K562 (cell line): ENCODE measurements around the gene PIH1D1. TPM values are rescaled to one million over a fixed set of nuclear protein-coding genes. Genes with fewer than 3 reads are reported as not detected.

Source experiments
- ERF ChIP-seq: fragments of 450-650 bp; formaldehyde crosslinking; IDR thresholded peaks from 2 replicates; pipeline ENCODE4 v1.4.0; 2020; ENCODE audit warnings: mild to moderate bottlenecking, mixed read lengths
- GTF2A2 ChIP-seq: IDR thresholded peaks from 2 replicates; pipeline ENCODE4 v1.6.1; 2016; ENCODE audit warnings: mild to moderate bottlenecking, missing genetic modification characterization, missing compliant biosample characterization
- GTF3C2 ChIP-seq: IDR thresholded peaks from 3 replicates; pipeline ENCODE4 v1.6.1; 2011; ENCODE audit warnings: borderline replicate concordance, mild to moderate bottlenecking, moderate library complexity; ENCODE audit not compliant: insufficient read length; ENCODE audit errors: extremely low read depth
- HDAC8 ChIP-seq: fragments of 450-650 bp; IDR thresholded peaks from 2 replicates; pipeline ENCODE4 v1.6.1; 2016; ENCODE audit warnings: mild to moderate bottlenecking, missing genetic modification characterization, moderate library complexity, missing compliant biosample characterization
- JUND ChIP-seq, 2 experiments: IDR thresholded peaks; 2 replicates in 1 of 2; 3 replicates in 1 of 2; pipeline ENCODE4 v1.6.1; 2011; ENCODE audit warnings: borderline replicate concordance in 2 of 2, low read depth in 2 of 2, low read length in 2 of 2, improper control_type of control experiment in 1 of 2, missing biosample characterization in 1 of 2, missing genetic modification characterization in 1 of 2, missing genetic modification reagents in 1 of 2
- MLX ChIP-seq, 2 experiments: fragments of 450-650 bp in 1 of 2; sonication (generic) in 1 of 2; formaldehyde crosslinking; conservative IDR thresholded peaks; 2 replicates each; pipeline versions ENCODE4 v1.4.0 to v1.8.1; 2020 to 2022; ENCODE audit warnings: mild to moderate bottlenecking in 1 of 2, missing genetic modification reagents in 1 of 2
- MTA3 ChIP-seq: fragments of 450-650 bp; formaldehyde crosslinking; IDR thresholded peaks from 2 replicates; pipeline ENCODE4 v1.6.1; 2017; ENCODE audit warnings: mild to moderate bottlenecking, borderline replicate concordance
- NR0B1 ChIP-seq: fragments of 450-650 bp; IDR thresholded peaks from one replicate; pipeline ENCODE4 v1.6.1; 2018; ENCODE audit warnings: mild to moderate bottlenecking, moderate library complexity; ENCODE audit not compliant: partially characterized antibody
- PHF21A ChIP-seq: fragments of 450-650 bp; IDR thresholded peaks from 2 replicates; pipeline ENCODE4 v1.6.1; 2017; ENCODE audit warnings: low read depth, borderline replicate concordance
- POLR2AphosphoS5 ChIP-seq: IDR thresholded peaks from 2 replicates; pipeline ENCODE4 v1.6.1; 2011; ENCODE audit warnings: mild to moderate bottlenecking, low read depth, low read length, moderate library complexity; ENCODE audit not compliant: control insufficient read depth, insufficient read depth
- SMC3 ChIP-seq: conservative IDR thresholded peaks from 2 replicates; pipeline ENCODE4 v1.6.1; 2011; ENCODE audit warnings: low read depth, low read length, improper control_type of control experiment; ENCODE audit not compliant: insufficient read depth
- ZBTB33 ChIP-seq: sonication (generic); formaldehyde crosslinking; IDR thresholded peaks from 2 replicates; pipeline ENCODE4 v1.8.1; 2023; ENCODE audit warnings: mild to moderate bottlenecking, missing genetic modification reagents
- ZC3H4 ChIP-seq: sonication (generic); formaldehyde crosslinking; IDR thresholded peaks from 2 replicates; pipeline ENCODE4 v1.9.0; 2021; ENCODE audit warnings: missing genetic modification reagents, borderline replicate concordance
- ZNF311 ChIP-seq: fragments of 250-450 bp; sonication (Bioruptor Pico); IDR thresholded peaks from 2 replicates; pipeline ENCODE4 v1.4.0; 2020; ENCODE audit warnings: mild to moderate bottlenecking, moderate library complexity
- ZNF655 ChIP-seq: fragments of 250-450 bp; sonication (Bioruptor Pico); IDR thresholded peaks from 2 replicates; pipeline ENCODE4 v1.5.0; 2021
- ZNF766 ChIP-seq: fragments of 200-800 bp; sonication (Bioruptor generic); conservative IDR thresholded peaks from 2 replicates; pipeline ENCODE4 v1.6.1; 2016; ENCODE audit warnings: missing genetic modification characterization, missing compliant biosample characterization
- ZNF785 ChIP-seq: fragments of 250-450 bp; sonication (Bioruptor Pico); IDR thresholded peaks from 2 replicates; pipeline ENCODE4 v1.4.0; 2020; ENCODE audit warnings: mild to moderate bottlenecking
- polyA plus RNA-seq, 8 experiments: library from polyadenylated mRNA; depleted of rRNA in 4 of 8; stranded (reverse) in 5 of 8; unstranded in 3 of 8; fragments of >200 nt; fragmentation: Nextera tagmentation in 2 of 8; fragmentation: Illumina TruSeq in 1 of 8; extraction: Ambion mirVana in 2 of 8; extraction: Trizol in 1 of 8; gene quantifications; 2 replicates each; pipeline versions ENCODE4 v1.2.1 to v1.2.3, GENCODE V29; 2011 to 2014; ENCODE audit warnings: inconsistent platforms in 1 of 8, missing spikeins in 1 of 8
- total RNA-seq, 7 experiments: library from RNA; depleted of rRNA in 6 of 7; stranded (reverse); fragments of >200 nt in 6 of 7; fragmentation: Illumina TruSeq in 2 of 7; extraction: Trizol in 2 of 7; gene quantifications; 2 replicates each; pipeline versions ENCODE4 v1.2.1 to v1.2.3, GENCODE V29; 2011 to 2021; ENCODE audit warnings: low replicate concordance in 1 of 7

Gene PIH1D1
- total and polyA plus RNA-seq, 9 of the 15 experiments (the other 6 are each of a cell fraction or from before 2014, with no cell fraction given) = 26.5 to 224 (median 137) TPM

GRCh38 chr19:49408816-49409440 is 42.7 kb downstream of the PIH1D1 start (continued):
- no peak for TF ChIP-seq NR0B1
- TF ChIP-seq ZNF655 (CRISPR knock-in tag) = no peak
- no peak for TF ChIP-seq ZC3H4 (CRISPR knock-in tag)
- no peak for TF ChIP-seq ZNF766 (CRISPR knock-in tag)
- no peak for TF ChIP-seq PHF21A
- TF ChIP-seq ZNF311 (CRISPR knock-in tag) = peak; percentile 50; the same call in 1 of the 2 replicates
- TF ChIP-seq MLX (CRISPR knock-in tag; conservative IDR thresholded peaks at IDR 0.05) = no peak
- TF ChIP-seq SMC3 = no peak
- TF ChIP-seq GTF2A2 (tag) = no peak
- TF ChIP-seq ZBTB33 = no peak
- peak; percentile 42; the same call in 1 of the 2 replicates for TF ChIP-seq MTA3
- TF ChIP-seq GTF3C2 = no peak
- TF ChIP-seq ERF (CRISPR knock-in tag) = 0 out of 2 replicates have a peak, but pooled peaks have one; percentile 23
- no peak for TF ChIP-seq ZNF785 (CRISPR knock-in tag)
- peak; percentile 27; the same call in 1 of the 2 replicates for TF ChIP-seq JUND (IDR thresholded peaks at IDR 0.05; ENCODE audit: borderline replicate concordance, low read depth, low read length)
- peak; percentile 25; the same call in 1 of the 3 replicates for TF ChIP-seq JUND (tag; IDR thresholded peaks at IDR 0.05; ENCODE audit: borderline replicate concordance, low read depth, low read length)
- TF ChIP-seq HDAC8 (tag) = no peak
- no peak for TF ChIP-seq POLR2AphosphoS5
